ENCODE data around the gene CNTN1.

CNTN1 gene

GRCh38 chr12:40999210-40999609, 307.0 kb downstream of the CNTN1 start:
- ChIA-PET POLR2A (no interaction called here), CTCF (no interaction called here)
- no peak for DNase-seq (ENCODE audit: extremely low spot score)
- TF ChIP-seq PKNOX1 (IDR thresholded peaks at IDR 0.05) (no peak), ARNT (IDR thresholded peaks at IDR 0.05) (no peak), LEF1 (IDR thresholded peaks at IDR 0.05; ENCODE audit: borderline replicate concordance) (no peak), ZNF384 (IDR thresholded peaks at IDR 0.05) (no peak), CTBP1 (IDR thresholded peaks at IDR 0.05; ENCODE audit: borderline replicate concordance) (no peak), ELF4 (IDR thresholded peaks at IDR 0.05) (no peak), FOXA1 (IDR thresholded peaks at IDR 0.05) (no peak), SUZ12 (IDR thresholded peaks at IDR 0.05) (no peak), SP1 (IDR thresholded peaks at IDR 0.05) (no peak), L3MBTL2 (conservative IDR thresholded peaks at IDR 0.05) (no peak), HDGF (IDR thresholded peaks at IDR 0.05; ENCODE audit: borderline replicate concordance) (no peak), TARDBP (IDR thresholded peaks at IDR 0.05) (no peak), BHLHE40 (IDR thresholded peaks at IDR 0.05; ENCODE audit: borderline replicate concordance) (no peak)

GRCh38 chr12:41008472-41008871, 316.2 kb downstream of the CNTN1 start:
- CTCF ChIA-PET, result no interaction called here

GRCh38 chr12:41011939-41012338, 319.7 kb downstream of the CNTN1 start:
- DNase-seq (ENCODE audit: extremely low spot score), result no peak
- CTCF ChIA-PET, result no interaction called here
- POLR2A ChIA-PET, result no interaction called here

More at GRCh38 chr12:41008472-41008871, 316.2 kb downstream of the CNTN1 start:
- POLR2A ChIA-PET, result no interaction called here
- no peak for TF ChIP-seq ZNF384 (IDR thresholded peaks at IDR 0.05)
- TF ChIP-seq FOXM1 (IDR thresholded peaks at IDR 0.05; ENCODE audit: borderline replicate concordance), result no peak
- no peak for TF ChIP-seq LEF1 (IDR thresholded peaks at IDR 0.05; ENCODE audit: borderline replicate concordance)
- no peak for TF ChIP-seq NFRKB (IDR thresholded peaks at IDR 0.05)
- no peak for TF ChIP-seq BHLHE40 (IDR thresholded peaks at IDR 0.05; ENCODE audit: borderline replicate concordance)
- TF ChIP-seq SP1 (IDR thresholded peaks at IDR 0.05), result no peak
- TF ChIP-seq L3MBTL2 (conservative IDR thresholded peaks at IDR 0.05), result no peak
- TF ChIP-seq HDGF (IDR thresholded peaks at IDR 0.05; ENCODE audit: borderline replicate concordance), result no peak
- TF ChIP-seq PKNOX1 (IDR thresholded peaks at IDR 0.05), result no peak
- TF ChIP-seq ARNT (IDR thresholded peaks at IDR 0.05), result no peak
- DNase-seq (ENCODE audit: extremely low spot score), result no peak

GRCh38 chr12:41013881-41014642, 321.8 kb downstream of the CNTN1 start:
- TF ChIP-seq LEF1 (IDR thresholded peaks at IDR 0.05; ENCODE audit: borderline replicate concordance) (no peak), PKNOX1 (IDR thresholded peaks at IDR 0.05) (no peak), NFRKB (IDR thresholded peaks at IDR 0.05) (no peak), FOXK2 (IDR thresholded peaks at IDR 0.05) (no peak), ZNF384 (IDR thresholded peaks at IDR 0.05) (no peak)
- POLR2A ChIA-PET, result no interaction called here
- DNase-seq (ENCODE audit: extremely low spot score), result no peak
- CTCF ChIA-PET, result no interaction called here

More at GRCh38 chr12:41011939-41012338, 319.7 kb downstream of the CNTN1 start:
- TF ChIP-seq CTBP1 (IDR thresholded peaks at IDR 0.05; ENCODE audit: borderline replicate concordance) (no peak), FOXK2 (IDR thresholded peaks at IDR 0.05) (no peak), SP1 (IDR thresholded peaks at IDR 0.05) (no peak), ARNT (IDR thresholded peaks at IDR 0.05) (no peak), ZNF384 (IDR thresholded peaks at IDR 0.05) (no peak), HDGF (IDR thresholded peaks at IDR 0.05; ENCODE audit: borderline replicate concordance) (no peak), LEF1 (IDR thresholded peaks at IDR 0.05; ENCODE audit: borderline replicate concordance) (no peak), FOXM1 (IDR thresholded peaks at IDR 0.05; ENCODE audit: borderline replicate concordance) (no peak), TARDBP (IDR thresholded peaks at IDR 0.05) (no peak), BHLHE40 (IDR thresholded peaks at IDR 0.05; ENCODE audit: borderline replicate concordance) (no peak), NFRKB (IDR thresholded peaks at IDR 0.05) (no peak), SUZ12 (IDR thresholded peaks at IDR 0.05) (no peak), PKNOX1 (IDR thresholded peaks at IDR 0.05) (no peak), ELF4 (IDR thresholded peaks at IDR 0.05) (no peak), FOXA1 (IDR thresholded peaks at IDR 0.05) (no peak), L3MBTL2 (conservative IDR thresholded peaks at IDR 0.05) (no peak)

- TF ChIP-seq L3MBTL2 (conservative IDR thresholded peaks at IDR 0.05), result no peak
- ChIA-PET CTCF (no interaction called here), POLR2A (no interaction called here)
- DNase-seq (ENCODE audit: extremely low spot score), result no peak
Observed at GRCh38 chr12:41014643-41015020, 322.4 kb downstream of the CNTN1 start.

- no peak for DNase-seq (ENCODE audit: extremely low spot score)
- TF ChIP-seq NFRKB (IDR thresholded peaks at IDR 0.05) (no peak), ELF4 (IDR thresholded peaks at IDR 0.05) (no peak), CTBP1 (IDR thresholded peaks at IDR 0.05; ENCODE audit: borderline replicate concordance) (no peak), TARDBP (IDR thresholded peaks at IDR 0.05) (no peak), FOXK2 (IDR thresholded peaks at IDR 0.05) (no peak), SUZ12 (IDR thresholded peaks at IDR 0.05) (no peak), ARNT (IDR thresholded peaks at IDR 0.05) (no peak), BHLHE40 (IDR thresholded peaks at IDR 0.05; ENCODE audit: borderline replicate concordance) (no peak), SP1 (IDR thresholded peaks at IDR 0.05) (no peak), FOXA1 (IDR thresholded peaks at IDR 0.05) (no peak)
- ChIA-PET CTCF (no interaction called here), POLR2A (no interaction called here)
Observed at GRCh38 chr12:41018010-41018409, 325.8 kb downstream of the CNTN1 start.

All from HEK293T (cell line).